WERI-Rb-1 (cell line): Measurements from ENCODE around the gene VAV3.
A peak's percentile ranks its signal among the peaks of the same experiment; 100 is the strongest.

Experiments
- DNase-seq: peaks from one replicate; pipeline ENCODE4 v3.0.0-alpha.2; 2020
- H3K27ac ChIP-seq: fragments of 250-450 bp; sonication (Bioruptor Pico); 2 replicates; pipeline ENCODE4 v1.5.1; 2020; ENCODE audit warnings: mild to moderate bottlenecking, moderate library complexity
- H3K27me3 ChIP-seq: fragments of 250-450 bp; sonication (Bioruptor Pico); 2 replicates; pipeline ENCODE4 v1.5.1; 2021; ENCODE audit warnings: mild to moderate bottlenecking, low read depth, moderate library complexity; ENCODE audit not compliant: insufficient read depth, severe bottlenecking
- H3K36me3 ChIP-seq: fragments of 250-450 bp; sonication (Bioruptor Pico); 2 replicates; pipeline ENCODE4 v1.5.1; 2020; ENCODE audit warnings: mild to moderate bottlenecking, moderate library complexity
- H3K4me3 ChIP-seq: 2 replicates; pipeline ENCODE4 v1.5.1; 2011; ENCODE audit warnings: low read depth, mild to moderate bottlenecking, control low read depth, low read length
- H3K9me3 ChIP-seq: fragments of 250-450 bp; sonication (Bioruptor Pico); 2 replicates; pipeline ENCODE4 v1.5.1; 2021; ENCODE audit warnings: mild to moderate bottlenecking, moderate library complexity; ENCODE audit not compliant: severe bottlenecking
- CTCF ChIP-seq: IDR thresholded peaks from 2 replicates; pipeline ENCODE4 v1.5.1; 2011; ENCODE audit warnings: low read depth, mild to moderate bottlenecking, control low read depth, inconsistent platforms, low read length

The VAV3 gene

GRCh38 chr1:107782217-107782845 is 182.6 kb downstream of the VAV3 start:
- Histone ChIP-seq H3K4me3 (no peak overlapping the region), H3K9me3 (no peaks in the 10 kb centered on the region), H3K27ac (no peak overlapping the region), H3K36me3 (no peaks in the 10 kb centered on the region), H3K27me3 (no peaks in the 10 kb centered on the region)
- DNase-seq = peak; percentile 20
- peak; percentile 15; the same call in 1 of the 2 replicates for TF ChIP-seq CTCF

- DNase-seq = no peak
- Histone ChIP-seq H3K36me3 (no peaks in the 10 kb centered on the region), H3K27me3 (no peaks in the 10 kb centered on the region), H3K4me3 (no peak overlapping the region), H3K27ac (no peak overlapping the region), H3K9me3 (no peaks in the 10 kb centered on the region)
- no peak for TF ChIP-seq CTCF
Measured at GRCh38 chr1:107781245-107781644, 183.7 kb downstream of the VAV3 start.

GRCh38 chr1:107777664-107778047 is 187.3 kb downstream of the VAV3 start:
- Histone ChIP-seq H3K9me3 (no peaks in the 10 kb centered on the region), H3K36me3 (no peaks in the 10 kb centered on the region), H3K4me3 (no peak overlapping the region), H3K27ac (no peak overlapping the region), H3K27me3 (no peaks in the 10 kb centered on the region)
- no peak for TF ChIP-seq CTCF
- no peak for DNase-seq

GRCh38 chr1:107776900-107777663 is 187.9 kb downstream of the VAV3 start:
- no peaks in the 10 kb centered on the region for H3K36me3 ChIP-seq
- H3K27me3 ChIP-seq = no peaks in the 10 kb centered on the region
- no peak overlapping the region for H3K27ac ChIP-seq
- H3K4me3 ChIP-seq = no peak overlapping the region
- no peak for TF ChIP-seq CTCF
- no peaks in the 10 kb centered on the region for H3K9me3 ChIP-seq
- no peak for DNase-seq

- Histone ChIP-seq H3K36me3 (no peaks in the 10 kb centered on the region), H3K27ac (no peak overlapping the region), H3K9me3 (no peaks in the 10 kb centered on the region), H3K4me3 (no peak overlapping the region), H3K27me3 (no peaks in the 10 kb centered on the region)
- TF ChIP-seq CTCF = no peak
- DNase-seq = no peak
Measured at GRCh38 chr1:107771377-107771776, 193.6 kb downstream of the VAV3 start.
